ENCODE data around the gene ACSS3. TPM values are rescaled to one million over a fixed set of nuclear protein-coding genes. Genes with fewer than 3 reads are reported as not detected.

ACSS3 gene
- total RNA-seq, 4 donors from 2014 or later, result 5.8 to 12.1 (median 6.9) TPM

- intact Hi-C loops (cut with DNase I), result no loop called here
These were observed 133.4 kb downstream of the ACSS3 start for GRCh38 chr12:81211306-81211705.

GRCh38 chr12:81212996-81213696, 135.3 kb downstream of the ACSS3 start:
- no peaks in the 10 kb centered on the region for H3K36me3 ChIP-seq
- no peak overlapping the region for H3K4me3 ChIP-seq
- WGBS, result 65% methylated on average over 4 of the region's 4 CpGs
- no peaks in the 10 kb centered on the region for H3K9me3 ChIP-seq
- no peaks in the 10 kb centered on the region for H3K27me3 ChIP-seq
- intact Hi-C loops (cut with DNase I), result no loop called here
- peaks cover 6 to 7% (median 7%) of the 10 kb centered on the region in 4 donors for H3K4me1 ChIP-seq
- DNase-seq (ENCODE audit: extremely low spot score), result no peak
- H3K27ac ChIP-seq (replicated peaks in 1 of 4), result no peak overlapping the region
- TF ChIP-seq EP300 (IDR thresholded peaks at IDR 0.05) (no peak), CTCF (IDR thresholded peaks at IDR 0.05) (no peak), POLR2A (IDR thresholded peaks at IDR 0.05; ENCODE audit: low read depth) (no peak)

More at GRCh38 chr12:81211306-81211705, 133.4 kb downstream of the ACSS3 start:
- Histone ChIP-seq H3K27ac (replicated peaks in 1 of 4) (no peak overlapping the region), H3K36me3 (no peaks in the 10 kb centered on the region), H3K27me3 (no peaks in the 10 kb centered on the region), H3K9me3 (no peaks in the 10 kb centered on the region), H3K4me1 (peaks cover 6 to 7% (median 7%) of the 10 kb centered on the region in 4 donors), H3K4me3 (no peak overlapping the region)
- no peak for TF ChIP-seq EP300 (IDR thresholded peaks at IDR 0.05)
- TF ChIP-seq POLR2AphosphoS5 (IDR thresholded peaks at IDR 0.05), result no peak
- TF ChIP-seq POLR2A (IDR thresholded peaks at IDR 0.05; ENCODE audit: low read depth), result no peak
- TF ChIP-seq CTCF (IDR thresholded peaks at IDR 0.05), result no peak
- WGBS, result 95% methylated on average over 1 of the region's 1 CpG
- DNase-seq (ENCODE audit: extremely low spot score), result no peak

- 87% methylated on average over 3 of the region's 3 CpGs for WGBS
These were observed 138.9 kb downstream of the ACSS3 start for GRCh38 chr12:81216739-81217138.

GRCh38 chr12:81221681-81222080, 143.8 kb downstream of the ACSS3 start:
- DNase-seq (ENCODE audit: extremely low spot score), result no peak
- no peak for TF ChIP-seq EP300 (IDR thresholded peaks at IDR 0.05)
- TF ChIP-seq POLR2A (IDR thresholded peaks at IDR 0.05; ENCODE audit: low read depth), result no peak
- TF ChIP-seq CTCF (IDR thresholded peaks at IDR 0.05), result no peak
- no peak for TF ChIP-seq POLR2AphosphoS5 (IDR thresholded peaks at IDR 0.05)
- Histone ChIP-seq H3K36me3 (no peaks in the 10 kb centered on the region), H3K27me3 (no peaks in the 10 kb centered on the region), H3K4me3 (no peak overlapping the region), H3K27ac (replicated peaks in 1 of 4) (no peak overlapping the region), H3K9me3 (no peaks in the 10 kb centered on the region), H3K4me1 (no peaks in the 10 kb centered on the region)
- intact Hi-C loops (cut with DNase I), result no loop called here
- 30% methylated on average over 1 of the region's 1 CpG for WGBS

More at GRCh38 chr12:81216739-81217138, 138.9 kb downstream of the ACSS3 start:
- H3K27me3 ChIP-seq, result no peaks in the 10 kb centered on the region
- H3K4me3 ChIP-seq, result no peak overlapping the region
- DNase-seq (ENCODE audit: extremely low spot score), result no peak
- intact Hi-C loops (cut with DNase I), result no loop called here
- H3K27ac ChIP-seq (replicated peaks in 1 of 4), result no peak overlapping the region
- no peaks in the 10 kb centered on the region for H3K4me1 ChIP-seq
- no peaks in the 10 kb centered on the region for H3K36me3 ChIP-seq
- no peaks in the 10 kb centered on the region for H3K9me3 ChIP-seq
- TF ChIP-seq POLR2A (IDR thresholded peaks at IDR 0.05; ENCODE audit: low read depth) (no peak), POLR2AphosphoS5 (IDR thresholded peaks at IDR 0.05) (no peak), CTCF (IDR thresholded peaks at IDR 0.05) (no peak), EP300 (IDR thresholded peaks at IDR 0.05) (no peak)
